Calu3 (cell line): ENCODE data around the gene SETD5. TPM values are rescaled to one million over a fixed set of nuclear protein-coding genes. Genes with fewer than 3 reads are reported as not detected.

Source experiments
- BruUV-seq: library from RNA; stranded (reverse); fragments of 400-500 nt; replicated peaks from 2 replicates; lab custom pipeline; 2021; lab: Mats Ljungman, UMichigan
- CTCF ChIA-PET: fragments of 300-600 bp; sonication (Branson Sonifier 250); formaldehyde crosslinking; loops from one replicate; lab custom pipeline; 2022; ENCODE audit warnings: antibody characterized with exemption; lab: Charles Lee
- DNase-seq: peaks from one replicate; pipeline ENCODE4 v3.0.0; 2022
- H3K27ac Mint-ChIP-seq: one replicate; pipeline ENCODE4 v1.8.0; 2022; ENCODE audit warnings: mixed read lengths; ENCODE audit not compliant: unreplicated experiment
- H3K27me3 Mint-ChIP-seq: one replicate; pipeline ENCODE4 v1.8.0; 2022; ENCODE audit warnings: mixed read lengths; ENCODE audit not compliant: unreplicated experiment
- H3K36me3 Mint-ChIP-seq: one replicate; pipeline ENCODE4 v1.8.0; 2022; ENCODE audit warnings: mild to moderate bottlenecking, moderate library complexity, mixed read lengths; ENCODE audit not compliant: insufficient read depth, unreplicated experiment
- H3K4me1 Mint-ChIP-seq: one replicate; pipeline ENCODE4 v1.8.0; 2022; ENCODE audit warnings: mild to moderate bottlenecking, low read depth, mixed read lengths; ENCODE audit not compliant: unreplicated experiment
- H3K4me3 Mint-ChIP-seq: one replicate; pipeline ENCODE4 v1.8.0; 2022; ENCODE audit warnings: mild to moderate bottlenecking, low read depth, moderate library complexity, mixed read lengths; ENCODE audit not compliant: unreplicated experiment
- H3K9me3 Mint-ChIP-seq: one replicate; pipeline ENCODE4 v1.8.0; 2022; ENCODE audit warnings: low read depth, mixed read lengths; ENCODE audit not compliant: unreplicated experiment
- intact Hi-C: fragments of 100-400 bp; cut with micrococcal nuclease; formaldehyde crosslinking; loops from one replicate; pipeline ENCODE4 v1.10.0; 2022; ENCODE audit not compliant: unreplicated experiment
- total RNA-seq: library from RNA; stranded (reverse); gene quantifications from 2 replicates; pipeline ENCODE4 v1.2.3, GENCODE V29; 2022
- TF ChIP-seq, protein P1 (sequence below): fragments of 200-600 bp; IDR thresholded peaks from one replicate; pipeline ENCODE4 v1.8.0; 2022; ENCODE audit warnings: antibody characterized with exemption; ENCODE audit not compliant: unreplicated experiment

The SETD5 gene
- total RNA-seq, 1 experiment from 2014 or later = 158 TPM

DNA sequence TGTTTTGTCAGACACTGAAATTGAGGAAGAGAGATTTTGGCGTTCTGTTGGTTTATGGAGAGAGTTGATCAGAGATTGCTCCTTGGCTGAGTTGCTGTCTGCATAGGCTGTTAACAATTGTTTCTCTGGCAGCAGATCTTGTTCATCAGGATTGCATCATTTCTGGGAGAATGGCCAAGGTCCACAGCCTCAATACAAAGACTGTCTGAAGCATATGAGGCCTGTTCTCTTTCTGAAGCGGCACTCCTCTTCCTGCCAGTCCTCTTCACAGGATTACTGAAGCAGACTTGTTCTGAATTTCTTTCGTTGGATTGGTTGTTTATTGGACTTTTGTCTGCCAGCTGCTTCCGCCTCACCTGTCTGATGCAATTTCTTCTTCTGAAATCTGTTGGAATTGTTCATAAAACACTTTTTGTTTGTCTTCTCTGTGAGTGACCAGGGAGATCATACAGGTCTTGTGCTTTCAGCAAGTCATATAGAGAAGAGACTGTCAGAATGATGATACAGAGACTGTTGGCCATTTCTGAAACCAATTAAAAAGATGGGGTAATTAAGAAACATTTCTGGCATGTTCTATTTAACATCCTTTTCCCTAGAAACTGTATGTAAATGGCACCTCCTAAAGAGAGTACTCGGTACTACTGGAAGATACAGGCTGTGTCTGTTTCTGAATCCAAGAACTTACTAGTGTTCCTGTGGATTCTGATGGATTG, 25.5 kb downstream of the SETD5 start:
- DNase-seq = peak; percentile 79
- no peaks in the 10 kb centered on the region for H3K27me3 Mint-ChIP-seq
- no peaks in the 10 kb centered on the region for H3K9me3 Mint-ChIP-seq
- H3K27ac Mint-ChIP-seq = peak overlapping the region; percentile 100
- H3K4me1 Mint-ChIP-seq = peaks cover 38% of the 10 kb centered on the region
- intact Hi-C loops = loop anchor here (1.0 to 5.0 kb wide), 3 partner anchors 25 to 70 kb away; no protein-coding TSS in a partner anchor
- H3K4me3 Mint-ChIP-seq = peak overlapping the region; percentile 61
- CTCF ChIA-PET = interaction anchor here (0.8 to 2.1 kb wide), 3 partner anchors 20 to 70 kb away, joined by 3 to 9 read pairs (median 7); no protein-coding TSS in a partner anchor
- BruUV-seq = TSS peak; percentile 79
- TF ChIP-seq, protein P1, sequence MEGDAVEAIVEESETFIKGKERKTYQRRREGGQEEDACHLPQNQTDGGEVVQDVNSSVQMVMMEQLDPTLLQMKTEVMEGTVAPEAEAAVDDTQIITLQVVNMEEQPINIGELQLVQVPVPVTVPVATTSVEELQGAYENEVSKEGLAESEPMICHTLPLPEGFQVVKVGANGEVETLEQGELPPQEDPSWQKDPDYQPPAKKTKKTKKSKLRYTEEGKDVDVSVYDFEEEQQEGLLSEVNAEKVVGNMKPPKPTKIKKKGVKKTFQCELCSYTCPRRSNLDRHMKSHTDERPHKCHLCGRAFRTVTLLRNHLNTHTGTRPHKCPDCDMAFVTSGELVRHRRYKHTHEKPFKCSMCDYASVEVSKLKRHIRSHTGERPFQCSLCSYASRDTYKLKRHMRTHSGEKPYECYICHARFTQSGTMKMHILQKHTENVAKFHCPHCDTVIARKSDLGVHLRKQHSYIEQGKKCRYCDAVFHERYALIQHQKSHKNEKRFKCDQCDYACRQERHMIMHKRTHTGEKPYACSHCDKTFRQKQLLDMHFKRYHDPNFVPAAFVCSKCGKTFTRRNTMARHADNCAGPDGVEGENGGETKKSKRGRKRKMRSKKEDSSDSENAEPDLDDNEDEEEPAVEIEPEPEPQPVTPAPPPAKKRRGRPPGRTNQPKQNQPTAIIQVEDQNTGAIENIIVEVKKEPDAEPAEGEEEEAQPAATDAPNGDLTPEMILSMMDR = no peak
- peaks cover 57% of the 10 kb centered on the region for H3K36me3 Mint-ChIP-seq

DNA sequence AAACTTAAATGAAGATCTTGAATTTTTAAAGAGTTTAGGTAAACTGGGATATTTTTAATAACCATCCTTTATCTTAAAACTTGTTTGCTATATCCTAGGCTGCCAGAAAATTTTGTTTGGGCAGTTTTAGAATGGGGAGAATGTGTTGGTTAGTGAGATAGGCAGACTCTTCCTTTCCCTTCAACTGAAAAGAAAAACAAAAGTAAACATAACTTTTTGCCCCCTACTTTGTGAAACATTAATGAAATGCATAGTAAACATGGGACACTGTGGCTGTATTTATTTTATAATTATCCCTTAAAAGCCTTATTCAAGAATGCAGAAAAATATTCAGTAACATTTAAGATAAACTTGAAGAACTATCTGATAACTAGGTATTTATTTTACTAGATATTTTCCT, 31.0 kb downstream of the SETD5 start:
- Mint-ChIP-seq H3K27ac (peak overlapping the region; percentile 56), H3K27me3 (no peaks in the 10 kb centered on the region), H3K36me3 (peaks cover 68% of the 10 kb centered on the region), H3K9me3 (no peaks in the 10 kb centered on the region), H3K4me1 (peaks cover 34% of the 10 kb centered on the region), H3K4me3 (no peak overlapping the region)
- BruUV-seq = no TSS peak
- CTCF ChIA-PET = interaction anchor here (0.7 kb wide), 1 partner anchor 1922 kb away, joined by 3 read pairs; no protein-coding TSS in a partner anchor
- TF ChIP-seq, protein P1 = no peak
- DNase-seq = no peak
- intact Hi-C loops = no loop called here

DNA sequence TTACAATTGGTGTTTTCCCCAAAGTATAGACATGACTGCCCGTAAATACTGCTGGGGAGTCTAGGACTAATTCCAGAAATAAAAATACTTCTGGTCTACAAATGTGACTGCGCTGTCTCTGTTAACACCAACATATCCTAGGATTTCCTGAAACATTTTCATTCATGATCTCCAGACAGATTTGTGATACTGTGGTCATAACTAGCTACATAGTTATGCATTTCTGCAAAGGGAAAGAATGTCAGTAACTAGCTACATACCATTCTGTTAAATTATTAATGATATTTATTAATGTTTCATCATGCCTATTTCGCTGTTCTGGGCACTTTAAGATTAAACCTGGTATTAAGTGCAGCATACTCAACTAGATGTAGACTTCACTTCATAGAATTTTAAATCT, 33.3 kb downstream of the SETD5 start:
- Mint-ChIP-seq H3K9me3 (no peaks in the 10 kb centered on the region), H3K36me3 (peaks cover 74% of the 10 kb centered on the region), H3K27me3 (no peaks in the 10 kb centered on the region), H3K4me1 (peaks cover 24% of the 10 kb centered on the region), H3K27ac (no peak overlapping the region), H3K4me3 (no peak overlapping the region)
- CTCF ChIA-PET = no interaction called here
- no peak for DNase-seq
- intact Hi-C loops = no loop called here
- TF ChIP-seq, protein P1 = no peak
- BruUV-seq = TSS peak; percentile 18

DNA sequence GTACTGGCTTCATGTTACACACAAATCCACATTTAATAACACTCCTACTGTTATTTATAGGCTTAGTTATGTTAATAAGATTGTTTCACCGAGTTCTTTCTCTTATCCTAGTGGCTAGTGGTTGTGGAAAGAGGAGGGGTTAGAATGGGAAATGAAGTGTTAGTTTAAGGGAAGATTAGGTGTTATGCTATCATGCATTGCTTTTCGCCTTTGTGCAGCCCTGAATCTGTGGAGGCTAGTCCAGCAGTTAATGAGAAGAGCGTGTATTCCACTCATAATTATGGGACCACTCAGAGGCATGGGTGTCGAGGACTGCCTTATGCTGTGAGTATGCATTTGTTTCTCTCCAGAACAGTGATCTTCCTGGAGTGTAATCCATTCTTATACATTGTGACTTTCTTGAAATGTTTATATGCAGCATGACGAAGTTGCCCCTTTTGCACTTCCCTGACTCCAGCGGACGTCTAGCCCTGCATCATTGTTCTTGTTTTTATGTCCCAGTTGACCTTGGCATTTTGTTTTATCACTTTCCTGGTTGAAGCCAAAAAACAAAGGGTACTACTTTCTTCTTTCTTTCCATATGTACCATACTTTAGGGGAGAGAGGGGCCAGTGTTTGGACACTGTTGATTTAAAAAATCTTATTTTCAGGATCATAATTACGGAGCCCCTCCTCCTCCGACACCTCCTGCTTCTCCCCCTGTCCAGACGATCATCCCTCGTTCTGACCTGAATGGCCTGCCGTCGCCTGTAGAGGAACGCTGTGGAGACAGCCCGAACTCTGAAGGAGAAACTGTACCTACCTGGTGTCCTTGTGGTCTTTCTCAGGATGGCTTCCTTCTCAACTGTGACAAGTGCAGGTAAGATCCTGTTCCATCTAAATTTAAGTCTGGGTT, 36.5 kb downstream of the SETD5 start:
- Mint-ChIP-seq H3K4me3 (no peak overlapping the region), H3K27me3 (no peaks in the 10 kb centered on the region), H3K36me3 (peaks cover 54% of the 10 kb centered on the region), H3K4me1 (peaks cover 12% of the 10 kb centered on the region), H3K27ac (peak overlapping the region; percentile 31), H3K9me3 (no peaks in the 10 kb centered on the region)
- TF ChIP-seq, protein P1 = no peak
- no peak for DNase-seq
- CTCF ChIA-PET = no interaction called here
- no TSS peak for BruUV-seq
- intact Hi-C loops = no loop called here
